D341Med (cell line): ENCODE measurements around the gene PTPN21.

Experiments
- DNase-seq: peaks from one replicate; pipeline ENCODE4 v3.0.0; 2012; ENCODE audit warnings: low spot score

PTPN21 gene

GRCh38 chr14:88504602-88505001, 50.2 kb downstream of the PTPN21 start:
- no peak for DNase-seq

GRCh38 chr14:88503754-88504406, 50.9 kb downstream of the PTPN21 start:
- DNase-seq, result no peak

- DNase-seq, result no peak
Observed at GRCh38 chr14:88502740-88503139, 52.1 kb downstream of the PTPN21 start.

GRCh38 chr14:88500611-88501010, 54.2 kb downstream of the PTPN21 start:
- no peak for DNase-seq

- DNase-seq, result no peak
Observed at GRCh38 chr14:88499225-88499624, 55.6 kb downstream of the PTPN21 start.

- no peak for DNase-seq
Observed at GRCh38 chr14:88496414-88496813, 58.4 kb downstream of the PTPN21 start.

- no peak for DNase-seq
Observed at GRCh38 chr14:88493392-88494185, 61.2 kb downstream of the PTPN21 start.

GRCh38 chr14:88492272-88493089, 62.3 kb downstream of the PTPN21 start:
- DNase-seq, result peak; percentile 88

GRCh38 chr14:88490168-88490567, 64.6 kb downstream of the PTPN21 start:
- no peak for DNase-seq

- no peak for DNase-seq
Observed at GRCh38 chr14:88488897-88489296, 65.9 kb downstream of the PTPN21 start.

GRCh38 chr14:88488081-88488480, 66.7 kb downstream of the PTPN21 start:
- no peak for DNase-seq

- no peak for DNase-seq
Observed at GRCh38 chr14:88482524-88482923, 72.3 kb downstream of the PTPN21 start.

GRCh38 chr14:88481794-88482193, 73.0 kb downstream of the PTPN21 start:
- DNase-seq, result no peak

GRCh38 chr14:88481059-88481458, 73.7 kb downstream of the PTPN21 start:
- no peak for DNase-seq

GRCh38 chr14:88479574-88479987, 75.2 kb downstream of the PTPN21 start:
- no peak for DNase-seq

- DNase-seq, result no peak
Observed at GRCh38 chr14:88478931-88479330, 75.9 kb downstream of the PTPN21 start.

- DNase-seq, result no peak
Observed at GRCh38 chr14:88477513-88478250, 77.1 kb downstream of the PTPN21 start.

- DNase-seq, result no peak
Observed at GRCh38 chr14:88476825-88477224, 78.0 kb downstream of the PTPN21 start.

GRCh38 chr14:88476214-88476774, 78.5 kb downstream of the PTPN21 start:
- no peak for DNase-seq

- no peak for DNase-seq
Observed at GRCh38 chr14:88473791-88474190, 81.0 kb downstream of the PTPN21 start.

GRCh38 chr14:88470542-88471440, 84.0 kb downstream of the PTPN21 start:
- no peak for DNase-seq
